Panc1 (cell line): ENCODE measurements around the gene RBM6.

Experiments used
- POLR2AphosphoS5 ChIP-seq: IDR thresholded peaks from 2 replicates; pipeline ENCODE4 v1.6.1; 2012; ENCODE audit warnings: mild to moderate bottlenecking, low read depth, low read length, moderate library complexity
- SIN3A ChIP-seq: IDR thresholded peaks from 2 replicates; pipeline ENCODE4 v1.6.1; 2012; ENCODE audit warnings: low read depth, mild to moderate bottlenecking, low read length, moderate library complexity, borderline replicate concordance; ENCODE audit not compliant: insufficient read depth
- TCF7L2 ChIP-seq: IDR thresholded peaks from 2 replicates; pipeline ENCODE4 v1.6.1; 2011; ENCODE audit warnings: mild to moderate bottlenecking, low read depth, low read length, inconsistent platforms
- TF ChIP-seq, protein P1 (sequence below): fragments of 450-650 bp; IDR thresholded peaks from 2 replicates; pipeline ENCODE4 v1.5.1; 2017; ENCODE audit warnings: mild to moderate bottlenecking
- TF ChIP-seq, protein P2 (sequence below), 2 experiments: IDR thresholded peaks; 2 replicates each; pipeline ENCODE4 v1.6.1; 2011 to 2012; ENCODE audit warnings: low read depth in 2 of 2, control low read depth in 1 of 2, low read length in 1 of 2, mild to moderate bottlenecking in 1 of 2, moderate library complexity in 1 of 2; ENCODE audit not compliant: insufficient read depth in 1 of 2

DNA sequence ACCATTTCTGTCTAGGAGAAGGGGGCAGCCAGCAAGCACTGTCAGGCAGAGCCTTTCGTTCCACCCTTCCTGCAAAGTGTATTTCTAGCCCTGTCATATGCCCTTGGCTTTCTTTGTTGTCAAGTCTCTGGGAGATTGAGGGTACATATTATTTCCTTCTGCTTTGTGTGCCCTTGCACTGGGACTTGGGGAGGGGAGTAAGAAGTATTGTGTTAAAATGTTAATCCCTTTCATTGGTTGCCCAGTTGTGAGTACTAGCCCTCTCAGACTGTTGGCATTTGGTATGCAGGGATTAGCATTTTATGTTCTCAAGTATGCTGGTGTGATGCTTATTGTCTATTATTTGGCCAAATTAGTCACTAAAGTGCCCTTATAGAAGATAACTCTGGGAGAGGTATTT, 63.9 kb downstream of the RBM6 start:
- TF ChIP-seq, protein P1, sequence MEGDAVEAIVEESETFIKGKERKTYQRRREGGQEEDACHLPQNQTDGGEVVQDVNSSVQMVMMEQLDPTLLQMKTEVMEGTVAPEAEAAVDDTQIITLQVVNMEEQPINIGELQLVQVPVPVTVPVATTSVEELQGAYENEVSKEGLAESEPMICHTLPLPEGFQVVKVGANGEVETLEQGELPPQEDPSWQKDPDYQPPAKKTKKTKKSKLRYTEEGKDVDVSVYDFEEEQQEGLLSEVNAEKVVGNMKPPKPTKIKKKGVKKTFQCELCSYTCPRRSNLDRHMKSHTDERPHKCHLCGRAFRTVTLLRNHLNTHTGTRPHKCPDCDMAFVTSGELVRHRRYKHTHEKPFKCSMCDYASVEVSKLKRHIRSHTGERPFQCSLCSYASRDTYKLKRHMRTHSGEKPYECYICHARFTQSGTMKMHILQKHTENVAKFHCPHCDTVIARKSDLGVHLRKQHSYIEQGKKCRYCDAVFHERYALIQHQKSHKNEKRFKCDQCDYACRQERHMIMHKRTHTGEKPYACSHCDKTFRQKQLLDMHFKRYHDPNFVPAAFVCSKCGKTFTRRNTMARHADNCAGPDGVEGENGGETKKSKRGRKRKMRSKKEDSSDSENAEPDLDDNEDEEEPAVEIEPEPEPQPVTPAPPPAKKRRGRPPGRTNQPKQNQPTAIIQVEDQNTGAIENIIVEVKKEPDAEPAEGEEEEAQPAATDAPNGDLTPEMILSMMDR, result no peak
- TF ChIP-seq POLR2AphosphoS5 (no peak), TCF7L2 (no peak), SIN3A (no peak)
- TF ChIP-seq, protein P2, sequence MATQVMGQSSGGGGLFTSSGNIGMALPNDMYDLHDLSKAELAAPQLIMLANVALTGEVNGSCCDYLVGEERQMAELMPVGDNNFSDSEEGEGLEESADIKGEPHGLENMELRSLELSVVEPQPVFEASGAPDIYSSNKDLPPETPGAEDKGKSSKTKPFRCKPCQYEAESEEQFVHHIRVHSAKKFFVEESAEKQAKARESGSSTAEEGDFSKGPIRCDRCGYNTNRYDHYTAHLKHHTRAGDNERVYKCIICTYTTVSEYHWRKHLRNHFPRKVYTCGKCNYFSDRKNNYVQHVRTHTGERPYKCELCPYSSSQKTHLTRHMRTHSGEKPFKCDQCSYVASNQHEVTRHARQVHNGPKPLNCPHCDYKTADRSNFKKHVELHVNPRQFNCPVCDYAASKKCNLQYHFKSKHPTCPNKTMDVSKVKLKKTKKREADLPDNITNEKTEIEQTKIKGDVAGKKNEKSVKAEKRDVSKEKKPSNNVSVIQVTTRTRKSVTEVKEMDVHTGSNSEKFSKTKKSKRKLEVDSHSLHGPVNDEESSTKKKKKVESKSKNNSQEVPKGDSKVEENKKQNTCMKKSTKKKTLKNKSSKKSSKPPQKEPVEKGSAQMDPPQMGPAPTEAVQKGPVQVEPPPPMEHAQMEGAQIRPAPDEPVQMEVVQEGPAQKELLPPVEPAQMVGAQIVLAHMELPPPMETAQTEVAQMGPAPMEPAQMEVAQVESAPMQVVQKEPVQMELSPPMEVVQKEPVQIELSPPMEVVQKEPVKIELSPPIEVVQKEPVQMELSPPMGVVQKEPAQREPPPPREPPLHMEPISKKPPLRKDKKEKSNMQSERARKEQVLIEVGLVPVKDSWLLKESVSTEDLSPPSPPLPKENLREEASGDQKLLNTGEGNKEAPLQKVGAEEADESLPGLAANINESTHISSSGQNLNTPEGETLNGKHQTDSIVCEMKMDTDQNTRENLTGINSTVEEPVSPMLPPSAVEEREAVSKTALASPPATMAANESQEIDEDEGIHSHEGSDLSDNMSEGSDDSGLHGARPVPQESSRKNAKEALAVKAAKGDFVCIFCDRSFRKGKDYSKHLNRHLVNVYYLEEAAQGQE (IDR thresholded peaks at IDR 0.05; ENCODE audit: insufficient read depth in 1 of 2, low read depth in 2 of 2, low read length in 1 of 2), result no peak
